Measurements from ENCODE around the gene WNT9B. TPM values are rescaled to one million over a fixed set of nuclear protein-coding genes. Genes with fewer than 3 reads are reported as not detected.

The WNT9B gene
- total and polyA plus RNA-seq, 11 donors: 0.19 to 1.4 (median 0.53) TPM

GRCh38 chr17:46847204-46848191, 3.9 kb upstream of the WNT9B start:
- peaks cover 5 to 37% (median 20%) of the 10 kb centered on the region in 9 donors for H3K27me3 ChIP-seq
- TF ChIP-seq POLR2A (IDR thresholded peaks at IDR 0.05) (no peak), CTCF (IDR thresholded peaks at IDR 0.05) (no peak)
- H3K36me3 ChIP-seq: no peaks in the 10 kb centered on the region
- no peak overlapping the region for H3K4me3 ChIP-seq
- DNase-seq (no peak), ATAC-seq (no peak)
- peaks cover 0 to 16% (median 5%) of the 10 kb centered on the region in 12 donors for H3K4me1 ChIP-seq
- intact Hi-C loops (cut with DNase I): loop anchor here in 3 of 10 donors (10.0 kb wide), 2 partner anchors 147 to 157 kb away; no protein-coding TSS in a partner anchor
- H3K27ac ChIP-seq: no peak overlapping the region
- 59 to 73% (median 63%) methylated on average over 7 to 8 of the region's 8 CpGs for WGBS, 4 donors
- peaks cover 0 to 10% (median 3%) of the 10 kb centered on the region in 12 donors for H3K9me3 ChIP-seq

- Histone ChIP-seq H3K4me1 (peaks cover 0 to 16% (median 5%) of the 10 kb centered on the region in 12 donors), H3K27ac (no peak overlapping the region), H3K4me3 (no peak overlapping the region), H3K27me3 (peaks cover 5 to 45% (median 29%) of the 10 kb centered on the region in 9 donors), H3K36me3 (no peaks in the 10 kb centered on the region), H3K9me3 (peaks cover 0 to under 1% (median 0%) of the 10 kb centered on the region in 12 donors)
- no peak for DNase-seq
- intact Hi-C loops (cut with DNase I): loop anchor here in 3 of 10 donors (10.0 kb wide), 2 partner anchors 146 to 156 kb away; no protein-coding TSS in a partner anchor
- TF ChIP-seq POLR2A (IDR thresholded peaks at IDR 0.05) (no peak), CTCF (IDR thresholded peaks at IDR 0.05) (no peak)
- 59 to 81% (median 75%) methylated on average over 4 to 6 of the region's 6 CpGs for WGBS, 4 donors
- ATAC-seq: no peak
Observed at GRCh38 chr17:46848534-46848933, 2.8 kb upstream of the WNT9B start.

GRCh38 chr17:46850688-46851028, 725 bp upstream of the WNT9B start:
- intact Hi-C loops (cut with DNase I): no loop called here
- 42 to 51% (median 47%) methylated on average over 13 of the region's 13 CpGs for WGBS, 4 donors
- DNase-seq (no peak), ATAC-seq (no peak)
- Histone ChIP-seq H3K27me3 (peaks cover 5 to 49% (median 29%) of the 10 kb centered on the region in 9 donors), H3K36me3 (no peaks in the 10 kb centered on the region), H3K9me3 (no peaks in the 10 kb centered on the region), H3K4me3 (peak overlapping the region in 2 of 12 donors; percentile 7 to 42), H3K27ac (no peak overlapping the region), H3K4me1 (peaks cover 0 to 16% (median 5%) of the 10 kb centered on the region in 12 donors)
- no peak for TF ChIP-seq POLR2A (IDR thresholded peaks at IDR 0.05)
- TF ChIP-seq CTCF (IDR thresholded peaks at IDR 0.05): no peak

GRCh38 chr17:46853896-46854444, 2.6 kb downstream of the WNT9B start:
- Histone ChIP-seq H3K4me1 (peaks cover 0 to 16% (median 5%) of the 10 kb centered on the region in 12 donors), H3K4me3 (no peak overlapping the region), H3K27me3 (peaks cover 5 to 51% (median 29%) of the 10 kb centered on the region in 9 donors), H3K27ac (no peak overlapping the region), H3K36me3 (no peaks in the 10 kb centered on the region), H3K9me3 (no peaks in the 10 kb centered on the region)
- intact Hi-C loops (cut with DNase I): no loop called here
- ATAC-seq (no peak), DNase-seq (no peak)
- no peak for TF ChIP-seq CTCF (IDR thresholded peaks at IDR 0.05)
- WGBS, 4 donors: 77 to 86% (median 82%) methylated on average over 6 of the region's 6 CpGs
